ENCODE data around the gene CHDH. TPM values are rescaled to one million over a fixed set of nuclear protein-coding genes. Genes with fewer than 3 reads are reported as not detected.
A peak's percentile ranks its signal among the peaks of the same experiment; 100 is the strongest.

The CHDH gene
- total RNA-seq, 3 donors from 2014 or later: 16.5 to 24.1 (median 22.1) TPM

DNA sequence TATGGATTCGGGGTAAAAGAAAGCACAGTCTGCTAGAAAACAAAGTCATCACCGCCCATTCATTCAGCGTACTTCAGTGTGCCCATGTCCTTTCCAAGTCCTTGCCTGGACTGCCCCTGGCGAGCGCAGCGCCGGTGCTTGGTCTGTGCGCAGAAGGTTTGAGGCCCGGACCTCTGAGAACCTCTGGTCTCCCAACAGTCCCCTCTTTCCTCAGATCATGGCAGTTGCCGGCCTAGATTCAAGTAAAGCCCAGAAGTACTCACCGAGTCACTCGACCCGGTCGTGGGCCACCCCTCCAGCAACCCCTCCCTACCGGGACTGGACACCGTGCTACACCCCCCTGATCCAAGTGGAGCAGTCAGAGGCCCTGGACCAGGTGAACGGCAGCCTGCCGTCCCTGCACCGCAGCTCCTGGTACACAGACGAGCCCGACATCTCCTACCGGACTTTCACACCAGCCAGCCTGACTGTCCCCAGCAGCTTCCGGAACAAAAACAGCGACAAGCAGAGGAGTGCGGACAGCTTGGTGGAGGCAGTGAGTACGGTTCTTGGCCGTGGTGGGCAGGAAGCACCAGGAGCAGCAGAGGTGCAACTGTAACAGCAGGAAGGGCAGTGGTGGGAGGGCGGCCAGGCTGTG is 36.3 kb downstream of the CHDH start:
- Histone ChIP-seq H3K36me3 (ENCODE audit: low read depth) (no peaks in the 10 kb centered on the region), H3K9me3 (no peaks in the 10 kb centered on the region), H3K4me3 (no peak overlapping the region), H3K4me1 (ENCODE audit: low read depth) (peaks cover 15% of the 10 kb centered on the region)
- intact Hi-C loops (cut with DNase I, micrococcal nuclease): no loop called here
- TF ChIP-seq CTCF (IDR thresholded peaks at IDR 0.05): no peak
- ATAC-seq: no peak
- DNase-seq: no peak

DNA sequence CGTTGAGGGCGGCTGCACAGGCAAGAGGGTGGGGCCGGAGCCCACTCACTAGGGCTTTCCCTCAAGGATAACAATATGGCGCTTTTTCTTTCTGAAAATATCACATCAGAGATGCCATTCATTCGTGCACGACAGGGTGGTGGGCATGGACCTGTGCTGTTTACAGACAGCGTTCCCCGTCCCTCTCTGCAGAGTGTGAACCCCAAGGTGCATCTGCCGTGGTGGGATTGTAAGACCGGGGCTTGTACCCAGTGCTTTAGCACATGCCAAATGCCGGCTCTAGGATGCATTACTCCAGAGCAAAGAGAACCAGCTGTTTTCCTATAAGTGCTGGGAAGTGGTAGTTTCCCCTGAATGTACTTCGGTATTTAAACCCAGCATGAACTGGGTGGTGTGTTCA is 37.0 kb downstream of the CHDH start:
- peaks cover 15% of the 10 kb centered on the region for H3K4me1 ChIP-seq (ENCODE audit: low read depth)
- no peak for TF ChIP-seq CTCF (IDR thresholded peaks at IDR 0.05)
- DNase-seq (no peak), ATAC-seq (no peak)
- no peaks in the 10 kb centered on the region for H3K9me3 ChIP-seq
- H3K36me3 ChIP-seq (ENCODE audit: low read depth): no peaks in the 10 kb centered on the region
- no peak overlapping the region for H3K4me3 ChIP-seq
- intact Hi-C loops (cut with DNase I, micrococcal nuclease): no loop called here

DNA sequence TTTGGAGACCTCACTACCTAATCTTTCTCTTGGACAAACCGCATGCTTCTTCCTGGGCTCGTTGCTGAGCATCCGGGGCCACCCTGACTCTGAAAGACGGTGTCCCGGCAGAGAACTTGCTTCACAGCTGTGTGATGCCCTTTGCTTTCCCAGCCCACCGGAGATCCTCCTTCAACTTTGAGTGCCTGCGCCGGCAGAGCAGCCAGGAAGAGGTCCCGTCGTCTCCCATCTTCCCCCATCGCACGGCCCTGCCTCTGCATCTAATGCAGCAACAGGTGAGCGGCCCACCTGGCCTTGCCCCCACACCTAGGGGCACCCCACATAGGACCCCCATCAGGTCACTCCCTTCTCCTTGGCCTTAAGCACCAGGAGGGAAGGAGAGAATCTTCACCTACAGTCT is 37.7 kb downstream of the CHDH start:
- ATAC-seq (no peak), DNase-seq (no peak)
- Histone ChIP-seq H3K9me3 (no peaks in the 10 kb centered on the region), H3K4me1 (ENCODE audit: low read depth) (peaks cover 15% of the 10 kb centered on the region), H3K36me3 (ENCODE audit: low read depth) (no peaks in the 10 kb centered on the region), H3K4me3 (no peak overlapping the region)
- intact Hi-C loops (cut with DNase I, micrococcal nuclease): no loop called here
- no peak for TF ChIP-seq CTCF (IDR thresholded peaks at IDR 0.05)

GRCh38 chr3:53807117-53807810 is 39.0 kb downstream of the CHDH start:
- no peak for TF ChIP-seq CTCF (IDR thresholded peaks at IDR 0.05)
- no peak overlapping the region for H3K4me3 ChIP-seq
- DNase-seq: no peak
- no peaks in the 10 kb centered on the region for H3K9me3 ChIP-seq
- intact Hi-C loops (cut with DNase I, micrococcal nuclease): no loop called here
- peaks cover 15% of the 10 kb centered on the region for H3K4me1 ChIP-seq (ENCODE audit: low read depth)
- H3K36me3 ChIP-seq (ENCODE audit: low read depth): no peaks in the 10 kb centered on the region
- peak; percentile 2 for ATAC-seq

DNA sequence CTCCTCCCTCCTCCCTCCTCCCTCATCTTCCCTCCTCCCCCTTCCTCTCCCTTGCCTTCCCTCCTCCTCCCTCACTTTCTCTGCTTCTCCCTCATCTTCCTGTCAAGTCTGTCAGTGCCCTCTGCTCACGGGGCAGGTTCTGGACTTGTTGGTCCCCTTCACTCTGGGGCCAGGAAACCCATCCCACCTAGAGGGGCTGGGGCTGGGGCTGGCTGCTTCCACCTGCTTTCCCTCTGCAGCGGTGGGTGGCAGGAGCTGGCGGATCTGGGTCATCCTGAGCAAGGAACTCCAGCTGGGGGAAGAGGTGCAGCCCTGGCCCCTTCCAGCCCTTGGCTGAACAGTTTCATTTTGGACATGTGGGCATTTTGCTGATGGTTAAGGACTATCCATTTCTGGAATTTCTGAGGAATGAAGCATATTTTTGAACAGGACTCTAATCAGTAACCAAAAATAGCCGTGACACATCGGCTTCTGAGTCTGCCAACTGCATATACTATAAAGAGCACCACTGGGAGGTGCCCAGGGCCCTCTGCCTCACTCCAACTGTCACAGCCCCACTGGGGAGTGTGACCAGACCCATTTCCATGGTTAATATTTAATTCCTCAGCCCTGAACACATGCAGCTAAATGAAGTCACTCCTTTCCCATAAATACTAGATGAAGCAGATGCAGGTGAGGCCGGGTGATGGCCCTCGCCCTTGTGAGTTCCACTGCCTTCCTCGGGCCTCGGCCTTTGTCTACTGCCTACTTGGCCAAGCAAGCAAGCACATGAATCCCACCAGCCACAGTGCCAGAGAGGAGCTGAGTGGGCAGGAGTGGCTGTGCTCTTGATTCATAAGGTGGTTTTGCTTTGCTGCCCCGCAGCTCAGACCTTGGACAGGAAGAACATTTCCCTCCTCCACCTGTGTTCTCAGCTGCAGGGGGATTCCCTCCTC is 39.8 kb downstream of the CHDH start:
- Histone ChIP-seq H3K9me3 (no peaks in the 10 kb centered on the region), H3K4me1 (ENCODE audit: low read depth) (peaks cover 15% of the 10 kb centered on the region), H3K4me3 (no peak overlapping the region), H3K36me3 (ENCODE audit: low read depth) (no peaks in the 10 kb centered on the region)
- TF ChIP-seq CTCF (IDR thresholded peaks at IDR 0.05): no peak
- intact Hi-C loops (cut with DNase I, micrococcal nuclease): no loop called here
- peak; percentile 65 to 74 (median 68) for DNase-seq
- peak; percentile 93 for ATAC-seq

Measured in mucosa of descending colon (tissue), 3 donors.